ENCODE results near the gene NCK2.

NCK2 gene

DNA sequence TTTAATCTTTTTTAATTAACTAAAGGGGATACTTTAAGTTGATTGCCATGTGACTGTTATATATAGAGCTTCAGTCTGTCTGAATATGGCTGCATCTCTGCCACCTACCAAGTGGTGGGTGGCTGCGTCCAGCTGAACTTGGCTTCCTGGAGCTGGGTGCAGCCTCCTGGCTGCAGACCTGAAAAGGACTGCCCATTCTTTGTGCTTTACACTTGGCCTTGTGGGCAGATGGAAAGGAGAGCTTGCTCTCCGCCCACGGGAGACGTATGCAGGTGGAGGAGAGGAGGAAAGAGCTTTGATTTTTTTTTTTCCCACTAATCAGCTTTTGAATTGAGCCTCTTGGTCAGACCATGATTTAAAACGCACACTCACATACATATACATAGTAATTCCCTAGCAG lies 34.7 kb downstream of the NCK2 start:
- H3K79me2 ChIP-seq (ENCODE audit: insufficient read depth, low read length): no peaks in the 10 kb centered on the region
- H4K20me1 ChIP-seq (ENCODE audit: insufficient read depth, low read length): no peaks in the 10 kb centered on the region
- no peak overlapping the region for H3K4me3 ChIP-seq (ENCODE audit: low read depth, low read length, poor library complexity, severe bottlenecking)
- no peak overlapping the region for H3K27ac ChIP-seq (ENCODE audit: low read depth, low read length, poor library complexity, severe bottlenecking)
- H3K9me2 ChIP-seq (ENCODE audit: low read depth, low read length): no peaks in the 10 kb centered on the region
- H3K27me3 ChIP-seq (ENCODE audit: insufficient read depth, low read length): 0 out of 2 replicates have a peak, but pooled peaks cover 4% of the 10 kb centered on the region
- no peaks in the 10 kb centered on the region for H3F3A ChIP-seq (ENCODE audit: insufficient read depth, low read length)
- no peak for TF ChIP-seq EZH2 (IDR thresholded peaks at IDR 0.05; ENCODE audit: borderline replicate concordance, low read length)
- TF ChIP-seq, protein P1, sequence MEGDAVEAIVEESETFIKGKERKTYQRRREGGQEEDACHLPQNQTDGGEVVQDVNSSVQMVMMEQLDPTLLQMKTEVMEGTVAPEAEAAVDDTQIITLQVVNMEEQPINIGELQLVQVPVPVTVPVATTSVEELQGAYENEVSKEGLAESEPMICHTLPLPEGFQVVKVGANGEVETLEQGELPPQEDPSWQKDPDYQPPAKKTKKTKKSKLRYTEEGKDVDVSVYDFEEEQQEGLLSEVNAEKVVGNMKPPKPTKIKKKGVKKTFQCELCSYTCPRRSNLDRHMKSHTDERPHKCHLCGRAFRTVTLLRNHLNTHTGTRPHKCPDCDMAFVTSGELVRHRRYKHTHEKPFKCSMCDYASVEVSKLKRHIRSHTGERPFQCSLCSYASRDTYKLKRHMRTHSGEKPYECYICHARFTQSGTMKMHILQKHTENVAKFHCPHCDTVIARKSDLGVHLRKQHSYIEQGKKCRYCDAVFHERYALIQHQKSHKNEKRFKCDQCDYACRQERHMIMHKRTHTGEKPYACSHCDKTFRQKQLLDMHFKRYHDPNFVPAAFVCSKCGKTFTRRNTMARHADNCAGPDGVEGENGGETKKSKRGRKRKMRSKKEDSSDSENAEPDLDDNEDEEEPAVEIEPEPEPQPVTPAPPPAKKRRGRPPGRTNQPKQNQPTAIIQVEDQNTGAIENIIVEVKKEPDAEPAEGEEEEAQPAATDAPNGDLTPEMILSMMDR (IDR thresholded peaks at IDR 0.05; ENCODE audit: low read length): no peak
- no peaks in the 10 kb centered on the region for H3K9me3 ChIP-seq (ENCODE audit: low read length)
- H3K9ac ChIP-seq (ENCODE audit: low read length): no peak overlapping the region
- H3K36me3 ChIP-seq (ENCODE audit: insufficient read depth, low read length): no peaks in the 10 kb centered on the region
- no peak overlapping the region for H3K4me2 ChIP-seq (ENCODE audit: low read length)
- H3K4me1 ChIP-seq (ENCODE audit: insufficient read depth, low read length, severe bottlenecking): no peaks in the 10 kb centered on the region
- H2AFZ ChIP-seq (ENCODE audit: low read length): no peak overlapping the region

DNA sequence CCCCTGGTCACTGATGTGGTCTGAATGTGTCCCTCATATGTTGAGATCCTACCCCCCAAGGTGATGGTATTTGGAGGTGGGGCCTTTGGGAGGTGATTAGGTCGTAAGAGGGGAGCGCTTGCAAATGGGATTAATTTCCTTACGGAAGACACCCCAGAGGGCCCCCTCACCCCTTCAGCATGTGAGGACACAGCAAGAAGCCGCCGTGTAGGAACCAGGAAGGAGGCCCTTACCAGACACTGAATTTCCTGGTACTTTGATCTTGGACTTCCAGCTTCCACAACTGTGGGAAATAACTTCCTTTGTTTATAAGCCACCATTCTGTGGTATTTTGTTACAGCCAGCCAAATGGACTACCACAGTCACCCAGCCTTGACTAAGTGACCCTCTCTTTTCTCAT lies 35.9 kb downstream of the NCK2 start:
- Histone ChIP-seq H3K4me1 (ENCODE audit: insufficient read depth, low read length, severe bottlenecking) (no peaks in the 10 kb centered on the region), H2AFZ (ENCODE audit: low read length) (no peak overlapping the region), H3K9me3 (ENCODE audit: low read length) (no peaks in the 10 kb centered on the region), H3K9ac (ENCODE audit: low read length) (no peak overlapping the region), H3F3A (ENCODE audit: insufficient read depth, low read length) (no peaks in the 10 kb centered on the region), H3K27ac (ENCODE audit: low read depth, low read length, poor library complexity, severe bottlenecking) (no peak overlapping the region), H4K20me1 (ENCODE audit: insufficient read depth, low read length) (no peaks in the 10 kb centered on the region), H3K36me3 (ENCODE audit: insufficient read depth, low read length) (no peaks in the 10 kb centered on the region), H3K4me2 (ENCODE audit: low read length) (no peak overlapping the region), H3K79me2 (ENCODE audit: insufficient read depth, low read length) (no peaks in the 10 kb centered on the region), H3K4me3 (ENCODE audit: low read depth, low read length, poor library complexity, severe bottlenecking) (no peak overlapping the region), H3K9me2 (ENCODE audit: low read depth, low read length) (no peaks in the 10 kb centered on the region), H3K27me3 (ENCODE audit: insufficient read depth, low read length) (0 out of 2 replicates have a peak, but pooled peaks cover 6% of the 10 kb centered on the region)
- no peak for TF ChIP-seq EZH2 (IDR thresholded peaks at IDR 0.05; ENCODE audit: borderline replicate concordance, low read length)
- TF ChIP-seq, protein P1 (IDR thresholded peaks at IDR 0.05; ENCODE audit: low read length): no peak

DNA sequence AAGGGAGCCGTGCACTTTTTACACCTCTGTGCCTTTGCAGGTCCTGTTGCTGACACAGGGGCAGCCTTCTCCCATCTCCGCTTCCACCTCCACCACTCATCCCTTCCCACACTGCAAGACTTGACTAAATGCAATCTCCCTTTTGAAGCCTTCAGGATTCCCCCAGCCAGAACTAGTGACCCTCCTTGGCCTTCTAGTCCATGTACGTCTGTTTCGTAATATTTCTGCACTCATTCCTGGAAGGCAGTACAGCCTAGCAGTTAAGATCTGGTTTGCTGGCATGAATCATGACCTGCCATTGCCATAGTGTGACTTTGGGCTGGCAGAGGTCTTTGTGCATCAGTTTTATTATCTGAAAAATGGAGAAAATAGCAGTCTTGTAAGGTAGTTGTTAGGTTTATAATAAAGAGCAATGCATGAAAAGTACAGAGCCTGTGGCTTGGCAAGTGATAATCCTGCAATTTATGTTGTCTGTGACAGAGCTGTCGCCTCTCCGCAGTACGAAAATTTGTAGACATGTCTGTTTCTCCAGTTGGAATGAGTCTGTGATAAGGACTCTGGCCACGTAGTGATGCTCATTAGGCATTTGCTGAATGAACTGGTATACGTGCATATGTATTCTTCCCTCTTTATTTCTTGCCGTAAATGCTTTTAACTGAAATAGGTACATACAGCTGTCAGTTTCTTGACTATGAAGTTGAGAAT lies 36.7 kb downstream of the NCK2 start:
- Histone ChIP-seq H2AFZ (ENCODE audit: low read length) (no peak overlapping the region), H3K27me3 (ENCODE audit: insufficient read depth, low read length) (0 out of 2 replicates have a peak, but pooled peaks cover 6% of the 10 kb centered on the region), H3K36me3 (ENCODE audit: insufficient read depth, low read length) (no peaks in the 10 kb centered on the region), H3K9me3 (ENCODE audit: low read length) (no peaks in the 10 kb centered on the region), H3F3A (ENCODE audit: insufficient read depth, low read length) (no peaks in the 10 kb centered on the region), H3K4me2 (ENCODE audit: low read length) (no peak overlapping the region), H3K9ac (ENCODE audit: low read length) (no peak overlapping the region), H3K79me2 (ENCODE audit: insufficient read depth, low read length) (no peaks in the 10 kb centered on the region), H3K4me1 (ENCODE audit: insufficient read depth, low read length, severe bottlenecking) (no peaks in the 10 kb centered on the region), H3K4me3 (ENCODE audit: low read depth, low read length, poor library complexity, severe bottlenecking) (no peak overlapping the region), H4K20me1 (ENCODE audit: insufficient read depth, low read length) (no peaks in the 10 kb centered on the region), H3K9me2 (ENCODE audit: low read depth, low read length) (no peaks in the 10 kb centered on the region), H3K27ac (ENCODE audit: low read depth, low read length, poor library complexity, severe bottlenecking) (no peak overlapping the region)
- TF ChIP-seq, protein P1 (IDR thresholded peaks at IDR 0.05; ENCODE audit: low read length): no peak
- no peak for TF ChIP-seq EZH2 (IDR thresholded peaks at IDR 0.05; ENCODE audit: borderline replicate concordance, low read length)
